ENCODE results near the gene SMDT1.
"Not testable (repeated sequence)": the region's sequence is repeated elsewhere in the genome, so short reads cannot be mapped to it uniquely, and the experiment has no call there.

SMDT1 gene

GRCh38 chr22:42070517-42071422 is 8.7 kb upstream of the SMDT1 start, which contains the start of gene NAGA:
TSS of gene NAGA (minus strand) at chr22:42070812. CDS start at chr22:42070297, 515 bp downstream.
- DNase-seq (ENCODE audit: low spot score) = peak; percentile 96

GRCh38 chr22:42071508-42071907 is 8.0 kb upstream of the SMDT1 start:
- DNase-seq (ENCODE audit: low spot score) = not testable (repeated sequence)

GRCh38 chr22:42072606-42073330 is 6.7 kb upstream of the SMDT1 start:
- no peak for DNase-seq (ENCODE audit: low spot score)

- DNase-seq (ENCODE audit: low spot score) = no peak
These were observed 5.9 kb upstream of the SMDT1 start for GRCh38 chr22:42073621-42074041.

- no peak for DNase-seq (ENCODE audit: low spot score)
These were observed 5.2 kb upstream of the SMDT1 start, which contains the start of gene PHETA2 for GRCh38 chr22:42074132-42074811. TSS of gene PHETA2 (plus strand) at chr22:42074248. CDS start at chr22:42077294, 3,046 bp downstream.

GRCh38 chr22:42074846-42075676 is 4.4 kb upstream of the SMDT1 start:
- no peak for DNase-seq (ENCODE audit: low spot score)

GRCh38 chr22:42076764-42077485 is 2.6 kb upstream of the SMDT1 start:
- no peak for DNase-seq (ENCODE audit: low spot score)

- DNase-seq (ENCODE audit: low spot score) = no peak
These were observed 1.9 kb upstream of the SMDT1 start for GRCh38 chr22:42077486-42078125.

GRCh38 chr22:42078469-42079318 is 806 bp upstream of the SMDT1 start:
- DNase-seq (ENCODE audit: low spot score) = no peak

- peak; percentile 41 for DNase-seq (ENCODE audit: low spot score)
These were observed 787 bp downstream of the SMDT1 start for GRCh38 chr22:42080287-42080686.

GRCh38 chr22:42083119-42083518 is 3.6 kb downstream of the SMDT1 start:
- no peak for DNase-seq (ENCODE audit: low spot score)

GRCh38 chr22:42084874-42085273 is 5.4 kb downstream of the SMDT1 start:
- DNase-seq (ENCODE audit: low spot score) = no peak

GRCh38 chr22:42086051-42086450 is 6.6 kb downstream of the SMDT1 start:
- no peak for DNase-seq (ENCODE audit: low spot score)

- DNase-seq (ENCODE audit: low spot score) = peak; percentile 99
These were observed 11.3 kb downstream of the SMDT1 start, which contains the start of gene NDUFA6 for GRCh38 chr22:42090596-42091454. TSS of gene NDUFA6 (minus strand) at chr22:42090772. CDS start at chr22:42090744, 28 bp downstream.

GRCh38 chr22:42091455-42091782 is 11.9 kb downstream of the SMDT1 start:
- no peak for DNase-seq (ENCODE audit: low spot score)

GRCh38 chr22:42101199-42101598 is 21.7 kb downstream of the SMDT1 start:
- DNase-seq (ENCODE audit: low spot score) = no peak

- DNase-seq (ENCODE audit: low spot score) = not testable (repeated sequence)
These were observed 24.9 kb downstream of the SMDT1 start for GRCh38 chr22:42104332-42104860.

GRCh38 chr22:42108848-42109247 is 29.3 kb downstream of the SMDT1 start:
- no peak for DNase-seq (ENCODE audit: low spot score)

Measured in kidney tubule cell (primary cell).